Caco-2 (cell line): ENCODE data around the gene PDE3B. TPM values are rescaled to one million over a fixed set of nuclear protein-coding genes. Genes with fewer than 3 reads are reported as not detected.

ENCODE experiments used
- BruUV-seq: library from RNA; stranded (reverse); fragments of 400-500 nt; replicated peaks from 2 replicates; lab custom pipeline; 2021; lab: Mats Ljungman, UMichigan
- CTCF ChIA-PET: fragments of 300-600 bp; sonication (Branson Sonifier 250); formaldehyde crosslinking; loops from one replicate; lab custom pipeline; 2022; ENCODE audit warnings: antibody characterized with exemption; lab: Charles Lee
- POLR2A ChIA-PET: fragments of 300-600 bp; sonication (Branson Sonifier 250); formaldehyde crosslinking; loops from one replicate; lab custom pipeline; 2022; ENCODE audit warnings: antibody characterized with exemption; lab: Charles Lee
- DNase-seq, 2 experiments: peaks; one replicate each; pipeline versions ENCODE4 v3.0.0 to v3.0.0-alpha.2; 2020 to 2022
- H3K27me3 ChIP-seq: replicated peaks from 2 replicates; pipeline ENCODE4 v1.6.0; 2011; ENCODE audit warnings: low read length; ENCODE audit not compliant: control insufficient read depth, insufficient read depth
- H3K36me3 ChIP-seq: 2 replicates; pipeline ENCODE4 v1.5.1; 2011; ENCODE audit warnings: low read length; ENCODE audit not compliant: control insufficient read depth, insufficient read depth
- H3K4me1 ChIP-seq: fragments of 250-450 bp; sonication (Bioruptor Pico); 2 replicates; pipeline ENCODE4 v1.5.1; 2020; ENCODE audit warnings: mild to moderate bottlenecking
- H3K4me3 ChIP-seq: 2 replicates; pipeline ENCODE4 v1.5.1; 2011; ENCODE audit warnings: low read depth, mild to moderate bottlenecking, control low read depth, low read length
- H3K9me3 ChIP-seq: fragments of 250-450 bp; sonication (Bioruptor Pico); 2 replicates; pipeline ENCODE4 v1.5.1; 2020; ENCODE audit warnings: mild to moderate bottlenecking, moderate library complexity
- H3K27ac Mint-ChIP-seq: one replicate; pipeline ENCODE4 v1.8.0; 2022; ENCODE audit warnings: mixed read lengths; ENCODE audit not compliant: unreplicated experiment
- H3K27me3 Mint-ChIP-seq: one replicate; pipeline ENCODE4 v1.8.0; 2022; ENCODE audit warnings: mixed read lengths; ENCODE audit not compliant: insufficient read depth, unreplicated experiment
- H3K36me3 Mint-ChIP-seq: one replicate; pipeline ENCODE4 v1.8.0; 2022; ENCODE audit warnings: mild to moderate bottlenecking, mixed read lengths; ENCODE audit not compliant: insufficient read depth, unreplicated experiment
- H3K4me1 Mint-ChIP-seq: one replicate; pipeline ENCODE4 v1.8.0; 2022; ENCODE audit warnings: low read depth, mixed read lengths; ENCODE audit not compliant: unreplicated experiment
- H3K4me3 Mint-ChIP-seq: one replicate; pipeline ENCODE4 v1.8.0; 2022; ENCODE audit warnings: mild to moderate bottlenecking, moderate library complexity, mixed read lengths; ENCODE audit not compliant: unreplicated experiment
- H3K9me3 Mint-ChIP-seq: one replicate; pipeline ENCODE4 v1.8.0; 2022; ENCODE audit warnings: mixed read lengths; ENCODE audit not compliant: unreplicated experiment
- intact Hi-C: fragments of 100-400 bp; cut with micrococcal nuclease; formaldehyde crosslinking; loops from one replicate; pipeline ENCODE4 v1.10.0; 2022; ENCODE audit not compliant: unreplicated experiment
- total RNA-seq: library from RNA; stranded (reverse); gene quantifications from 2 replicates; pipeline ENCODE4 v1.2.3, GENCODE V29; 2022
- TF ChIP-seq, protein P1 (sequence below), 2 experiments: fragments of 200-600 bp in 1 of 2; IDR thresholded peaks; 1 replicate in 1 of 2; 2 replicates in 1 of 2; pipeline versions ENCODE4 v1.5.1 to v1.8.0; 2011 to 2022; ENCODE audit warnings: antibody characterized with exemption in 1 of 2, control low read depth in 1 of 2, inconsistent platforms in 1 of 2, low read depth in 1 of 2, low read length in 1 of 2, mild to moderate bottlenecking in 1 of 2, moderate library complexity in 1 of 2; ENCODE audit not compliant: insufficient read depth in 1 of 2, severe bottlenecking in 1 of 2, unreplicated experiment in 1 of 2

The PDE3B gene
- total RNA-seq, 1 experiment from 2014 or later: 21.8 TPM

- Histone ChIP-seq H3K4me3 (peak overlapping the region; percentile 97), H3K27me3 (no peaks in the 10 kb centered on the region), H3K36me3 (no peaks in the 10 kb centered on the region), H3K9me3 (no peaks in the 10 kb centered on the region), H3K4me1 (peaks cover 17% of the 10 kb centered on the region; the same call in 1 of the 2 replicates)
- intact Hi-C loops: loop anchor here (5.0 to 10.0 kb wide), 3 partner anchors 60 to 132 kb away; partner anchors contain the start of gene PSMA1
- ChIA-PET CTCF (no interaction called here), POLR2A (no interaction called here)
- Mint-ChIP-seq H3K4me1 (peaks cover 15% of the 10 kb centered on the region), H3K36me3 (peaks cover under 1% of the 10 kb centered on the region), H3K27me3 (no peaks in the 10 kb centered on the region), H3K9me3 (no peaks in the 10 kb centered on the region), H3K4me3 (peak overlapping the region; percentile 65), H3K27ac (peak overlapping the region; percentile 53)
- no peak for DNase-seq
- TF ChIP-seq, protein P1, sequence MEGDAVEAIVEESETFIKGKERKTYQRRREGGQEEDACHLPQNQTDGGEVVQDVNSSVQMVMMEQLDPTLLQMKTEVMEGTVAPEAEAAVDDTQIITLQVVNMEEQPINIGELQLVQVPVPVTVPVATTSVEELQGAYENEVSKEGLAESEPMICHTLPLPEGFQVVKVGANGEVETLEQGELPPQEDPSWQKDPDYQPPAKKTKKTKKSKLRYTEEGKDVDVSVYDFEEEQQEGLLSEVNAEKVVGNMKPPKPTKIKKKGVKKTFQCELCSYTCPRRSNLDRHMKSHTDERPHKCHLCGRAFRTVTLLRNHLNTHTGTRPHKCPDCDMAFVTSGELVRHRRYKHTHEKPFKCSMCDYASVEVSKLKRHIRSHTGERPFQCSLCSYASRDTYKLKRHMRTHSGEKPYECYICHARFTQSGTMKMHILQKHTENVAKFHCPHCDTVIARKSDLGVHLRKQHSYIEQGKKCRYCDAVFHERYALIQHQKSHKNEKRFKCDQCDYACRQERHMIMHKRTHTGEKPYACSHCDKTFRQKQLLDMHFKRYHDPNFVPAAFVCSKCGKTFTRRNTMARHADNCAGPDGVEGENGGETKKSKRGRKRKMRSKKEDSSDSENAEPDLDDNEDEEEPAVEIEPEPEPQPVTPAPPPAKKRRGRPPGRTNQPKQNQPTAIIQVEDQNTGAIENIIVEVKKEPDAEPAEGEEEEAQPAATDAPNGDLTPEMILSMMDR (IDR thresholded peaks at IDR 0.05; ENCODE audit: insufficient read depth in 1 of 2, low read depth in 1 of 2, low read length in 1 of 2, severe bottlenecking in 1 of 2, unreplicated experiment in 1 of 2): no peak
- BruUV-seq: TSS peak; percentile 47
These were observed 1.2 kb upstream of the PDE3B start for GRCh38 chr11:14642453-14642852.

GRCh38 chr11:14642873-14643696, 519 bp upstream of the PDE3B start:
- POLR2A ChIA-PET: no interaction called here
- no peaks in the 10 kb centered on the region for H3K9me3 Mint-ChIP-seq

More at GRCh38 chr11:14642873-14643696, 519 bp upstream of the PDE3B start:
- Mint-ChIP-seq H3K27me3 (no peaks in the 10 kb centered on the region), H3K27ac (peak overlapping the region; percentile 53), H3K4me3 (peak overlapping the region; percentile 65), H3K36me3 (no peaks in the 10 kb centered on the region), H3K4me1 (peaks cover 15% of the 10 kb centered on the region)
- Histone ChIP-seq H3K4me3 (peak overlapping the region; percentile 97), H3K36me3 (no peaks in the 10 kb centered on the region), H3K27me3 (no peaks in the 10 kb centered on the region), H3K9me3 (no peaks in the 10 kb centered on the region), H3K4me1 (peaks cover 17% of the 10 kb centered on the region; the same call in 1 of the 2 replicates)
- BruUV-seq: no TSS peak
- CTCF ChIA-PET: no interaction called here
- intact Hi-C loops: loop anchor here (1.0 to 10.0 kb wide), 4 partner anchors 61 to 248 kb away; partner anchors contain the start of gene PSMA1
- DNase-seq: peak; percentile 31 to 46
- TF ChIP-seq, protein P1 (IDR thresholded peaks at IDR 0.05; ENCODE audit: insufficient read depth in 1 of 2, low read depth in 1 of 2, low read length in 1 of 2, severe bottlenecking in 1 of 2, unreplicated experiment in 1 of 2): no peak
